Fibroblast of lung (primary cell): ENCODE results near the gene CEP290.

Experiments
- EZH2 ChIP-seq: IDR thresholded peaks from 2 replicates; pipeline ENCODE4 v1.5.1; 2012; ENCODE audit warnings: low read length, control low read depth, mild to moderate bottlenecking; ENCODE audit errors: missing control alignments
- TF ChIP-seq, protein P1 (sequence below), 2 donors: IDR thresholded peaks in 1 of 2; conservative IDR thresholded peaks in 1 of 2; 1 replicate in 1 of 2; 2 replicates in 1 of 2; pipeline ENCODE4 v1.5.1; 2011 to 2012; ENCODE audit warnings: low read length in 2 of 2, control low read depth in 1 of 2, inconsistent platforms in 1 of 2, low read depth in 1 of 2, mild to moderate bottlenecking in 1 of 2

GRCh38 chr12:88026196-88026595, 115.7 kb downstream of the CEP290 start:
- TF ChIP-seq, protein P1, sequence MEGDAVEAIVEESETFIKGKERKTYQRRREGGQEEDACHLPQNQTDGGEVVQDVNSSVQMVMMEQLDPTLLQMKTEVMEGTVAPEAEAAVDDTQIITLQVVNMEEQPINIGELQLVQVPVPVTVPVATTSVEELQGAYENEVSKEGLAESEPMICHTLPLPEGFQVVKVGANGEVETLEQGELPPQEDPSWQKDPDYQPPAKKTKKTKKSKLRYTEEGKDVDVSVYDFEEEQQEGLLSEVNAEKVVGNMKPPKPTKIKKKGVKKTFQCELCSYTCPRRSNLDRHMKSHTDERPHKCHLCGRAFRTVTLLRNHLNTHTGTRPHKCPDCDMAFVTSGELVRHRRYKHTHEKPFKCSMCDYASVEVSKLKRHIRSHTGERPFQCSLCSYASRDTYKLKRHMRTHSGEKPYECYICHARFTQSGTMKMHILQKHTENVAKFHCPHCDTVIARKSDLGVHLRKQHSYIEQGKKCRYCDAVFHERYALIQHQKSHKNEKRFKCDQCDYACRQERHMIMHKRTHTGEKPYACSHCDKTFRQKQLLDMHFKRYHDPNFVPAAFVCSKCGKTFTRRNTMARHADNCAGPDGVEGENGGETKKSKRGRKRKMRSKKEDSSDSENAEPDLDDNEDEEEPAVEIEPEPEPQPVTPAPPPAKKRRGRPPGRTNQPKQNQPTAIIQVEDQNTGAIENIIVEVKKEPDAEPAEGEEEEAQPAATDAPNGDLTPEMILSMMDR (conservative IDR thresholded peaks at IDR 0.05 in 1 of 2, IDR thresholded peaks at IDR 0.05 in 1 of 2; ENCODE audit: low read depth in 1 of 2, low read length in 2 of 2) = no peak
- no peak for TF ChIP-seq EZH2
